Upper lobe of left lung (tissue), 4 donors: ENCODE measurements around the gene FCMR.

Source experiments
- CTCF ChIP-seq, 6 experiments: fragments of 450-650 bp in 4 of 6; fragments of 200-600 bp in 2 of 6; sonication (generic) in 2 of 6; IDR thresholded peaks; one replicate each; pipeline ENCODE4 v1.5.1; 2016 to 2019; ENCODE audit warnings: antibody characterized with exemption in 6 of 6
- POLR2AphosphoS5 ChIP-seq, 2 donors: sonication (generic); formaldehyde crosslinking; IDR thresholded peaks; one replicate each; pipeline ENCODE4 v1.5.1; 2017; ENCODE audit warnings: antibody characterized with exemption in 2 of 2

GRCh38 chr1:206967096-206967849, 45.5 kb upstream of the FCMR start:
- TF ChIP-seq POLR2AphosphoS5 (IDR thresholded peaks at IDR 0.05) (no peak), CTCF (IDR thresholded peaks at IDR 0.05) (no peak)
